ENCODE results near the gene MCCC2. TPM values are rescaled to one million over a fixed set of nuclear protein-coding genes. Genes with fewer than 3 reads are reported as not detected.
"Not testable (repeated sequence)": the region's sequence is repeated elsewhere in the genome, so short reads cannot be mapped to it uniquely, and the experiment has no call there.

MCCC2 gene
- total RNA-seq, 6 donors from 2014 or later: 23.5 to 43.9 (median 34.4) TPM

GRCh38 chr5:71564895-71565294, 22.2 kb upstream of the MCCC2 start:
- DNase-seq (no peak), ATAC-seq (ENCODE audit: low FRiP score in 2 of 2) (no peak)
- Histone ChIP-seq H3K4me1 (no peaks in the 10 kb centered on the region), H3K27me3 (no peaks in the 10 kb centered on the region), H3K4me3 (no peak overlapping the region), H3K9me3 (no peaks in the 10 kb centered on the region), H3K27ac (no peak overlapping the region), H3K36me3 (peaks cover 21 to 63% (median 27%) of the 10 kb centered on the region in 4 donors)
- TF ChIP-seq EP300 (IDR thresholded peaks at IDR 0.05): no peak
- TF ChIP-seq CTCF (IDR thresholded peaks at IDR 0.05): no peak

DNA sequence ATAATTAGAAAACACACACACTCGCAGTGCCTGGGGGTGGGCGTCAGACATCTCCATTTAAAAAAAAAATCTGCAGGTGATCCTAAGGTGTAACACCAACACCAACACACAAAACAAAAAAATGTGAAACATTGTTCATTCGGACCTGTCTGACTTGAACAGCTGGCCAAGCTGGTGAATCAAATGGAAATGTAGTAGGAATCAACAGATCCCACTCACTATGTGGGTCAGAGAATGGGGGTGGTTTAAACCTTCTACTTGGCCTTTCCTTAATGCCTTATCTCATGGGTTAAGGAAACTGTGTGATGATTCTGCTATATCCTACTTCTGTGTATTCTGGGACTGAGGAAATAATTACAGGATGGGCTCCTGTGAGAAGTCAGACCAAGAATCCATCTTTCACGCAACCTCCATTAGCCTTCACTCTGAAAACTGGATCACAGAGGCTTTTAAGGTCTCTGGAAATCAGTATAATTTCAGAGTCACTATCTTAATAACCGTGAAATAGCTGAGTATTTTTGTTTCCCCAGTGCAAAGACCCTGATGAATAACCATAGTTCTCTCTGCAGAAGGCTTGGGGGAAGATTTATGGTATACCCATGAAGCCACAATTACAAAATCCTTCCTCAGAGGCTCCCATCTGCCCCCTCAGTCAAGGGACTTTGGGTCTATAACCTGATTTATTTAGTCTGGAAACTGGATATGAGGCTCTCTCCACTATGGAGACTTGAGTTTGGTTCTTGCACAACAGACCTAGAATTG, 17.2 kb upstream of the MCCC2 start:
- no peak for ATAC-seq (ENCODE audit: low FRiP score in 2 of 2)
- Histone ChIP-seq H3K4me3 (no peak overlapping the region), H3K27ac (no peak overlapping the region), H3K4me1 (no peaks in the 10 kb centered on the region), H3K9me3 (no peaks in the 10 kb centered on the region), H3K36me3 (peaks cover 0 to 20% (median 6%) of the 10 kb centered on the region in 4 donors), H3K27me3 (no peaks in the 10 kb centered on the region)
- 81 to 92% methylated on average over 5 of the region's 5 CpGs for WGBS, 2 donors
- TF ChIP-seq POLR2A (IDR thresholded peaks at IDR 0.05): no peak
- TF ChIP-seq POLR2AphosphoS5 (IDR thresholded peaks at IDR 0.05): no peak
- TF ChIP-seq CTCF (IDR thresholded peaks at IDR 0.05): no peak
- TF ChIP-seq EP300 (IDR thresholded peaks at IDR 0.05): no peak
- DNase-seq: no peak

GRCh38 chr5:71571811-71572210, 15.3 kb upstream of the MCCC2 start:
- H3K9me3 ChIP-seq; ATAC-seq (ENCODE audit: low FRiP score in 2 of 2); H3K4me3 ChIP-seq; H3K27me3 ChIP-seq; H3K4me1 ChIP-seq; H3K27ac ChIP-seq; DNase-seq: not testable (repeated sequence)
- H3K36me3 ChIP-seq: peaks cover 0 to 13% (median 6%) of the 10 kb centered on the region in 4 donors
- WGBS, 2 donors: 72 to 84% methylated on average over 7 of the region's 7 CpGs

GRCh38 chr5:71573591-71573990, 13.5 kb upstream of the MCCC2 start:
- Histone ChIP-seq H3K9me3 (no peaks in the 10 kb centered on the region), H3K27me3 (no peaks in the 10 kb centered on the region), H3K27ac (no peak overlapping the region), H3K4me3 (no peak overlapping the region), H3K4me1 (no peaks in the 10 kb centered on the region), H3K36me3 (peaks cover 0 to under 1% (median 0%) of the 10 kb centered on the region in 4 donors)
- WGBS, 2 donors: 62 to 72% methylated on average over 7 of the region's 7 CpGs
- ATAC-seq (ENCODE audit: low FRiP score in 2 of 2) (peak in 1 of 2 donors; percentile 46), DNase-seq (no peak)
- TF ChIP-seq POLR2AphosphoS5 (IDR thresholded peaks at IDR 0.05) (no peak), CTCF (IDR thresholded peaks at IDR 0.05) (no peak), POLR2A (IDR thresholded peaks at IDR 0.05) (no peak), EP300 (IDR thresholded peaks at IDR 0.05) (no peak)

GRCh38 chr5:71575588-71575987, 11.6 kb upstream of the MCCC2 start:
- H3K27ac ChIP-seq; DNase-seq; H3K36me3 ChIP-seq; H3K27me3 ChIP-seq; ATAC-seq (ENCODE audit: low FRiP score in 2 of 2); H3K9me3 ChIP-seq; H3K4me3 ChIP-seq; H3K4me1 ChIP-seq: not testable (repeated sequence)
- 95 to 98% methylated on average over 4 of the region's 4 CpGs for WGBS, 2 donors

DNA sequence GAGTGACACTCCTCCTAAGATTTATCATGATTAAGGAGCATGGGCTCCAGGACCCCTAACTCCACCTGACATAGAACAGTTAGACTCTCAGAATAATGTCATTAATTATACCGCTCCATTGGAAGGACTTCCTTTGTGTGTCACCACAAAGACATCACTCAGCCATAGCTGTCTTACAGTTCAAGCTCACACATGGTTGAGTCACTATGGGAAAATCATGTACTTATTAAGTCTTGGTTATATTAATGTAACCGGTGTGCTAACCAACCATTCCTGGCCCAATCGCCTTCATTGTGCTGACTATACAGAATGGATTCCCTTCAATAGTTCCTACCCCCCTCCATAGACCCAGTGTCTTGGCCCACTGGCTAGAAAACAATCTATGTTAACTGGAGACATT, 10.9 kb upstream of the MCCC2 start:
- Histone ChIP-seq H3K27ac (no peak overlapping the region), H3K27me3 (no peaks in the 10 kb centered on the region), H3K4me1 (no peaks in the 10 kb centered on the region), H3K9me3 (no peaks in the 10 kb centered on the region), H3K36me3 (no peaks in the 10 kb centered on the region), H3K4me3 (no peak overlapping the region)
- no peak for DNase-seq
- WGBS, 2 donors: 89 to 95% methylated on average over 3 of the region's 3 CpGs
- no peak for ATAC-seq (ENCODE audit: low FRiP score in 2 of 2)
- no peak for TF ChIP-seq EP300 (IDR thresholded peaks at IDR 0.05)
- no peak for TF ChIP-seq CTCF (IDR thresholded peaks at IDR 0.05)

- DNase-seq; H3K9me3 ChIP-seq; H3K27me3 ChIP-seq; H3K4me3 ChIP-seq; ATAC-seq (ENCODE audit: low FRiP score in 2 of 2); H3K27ac ChIP-seq; H3K36me3 ChIP-seq; H3K4me1 ChIP-seq: not testable (repeated sequence)
- WGBS, 2 donors: 84 to 94% methylated on average over 6 of the region's 6 CpGs
These were observed 9.3 kb upstream of the MCCC2 start for GRCh38 chr5:71577839-71578238.
